COR-L47 (cell line): ENCODE data around the gene GPR153.
A peak's percentile ranks its signal among the peaks of the same experiment; 100 is the strongest.

Experiments
- DNase-seq: peaks from one replicate; lab custom pipeline; 2025; lab: John Stamatoyannopoulos, UW

Gene GPR153

DNA sequence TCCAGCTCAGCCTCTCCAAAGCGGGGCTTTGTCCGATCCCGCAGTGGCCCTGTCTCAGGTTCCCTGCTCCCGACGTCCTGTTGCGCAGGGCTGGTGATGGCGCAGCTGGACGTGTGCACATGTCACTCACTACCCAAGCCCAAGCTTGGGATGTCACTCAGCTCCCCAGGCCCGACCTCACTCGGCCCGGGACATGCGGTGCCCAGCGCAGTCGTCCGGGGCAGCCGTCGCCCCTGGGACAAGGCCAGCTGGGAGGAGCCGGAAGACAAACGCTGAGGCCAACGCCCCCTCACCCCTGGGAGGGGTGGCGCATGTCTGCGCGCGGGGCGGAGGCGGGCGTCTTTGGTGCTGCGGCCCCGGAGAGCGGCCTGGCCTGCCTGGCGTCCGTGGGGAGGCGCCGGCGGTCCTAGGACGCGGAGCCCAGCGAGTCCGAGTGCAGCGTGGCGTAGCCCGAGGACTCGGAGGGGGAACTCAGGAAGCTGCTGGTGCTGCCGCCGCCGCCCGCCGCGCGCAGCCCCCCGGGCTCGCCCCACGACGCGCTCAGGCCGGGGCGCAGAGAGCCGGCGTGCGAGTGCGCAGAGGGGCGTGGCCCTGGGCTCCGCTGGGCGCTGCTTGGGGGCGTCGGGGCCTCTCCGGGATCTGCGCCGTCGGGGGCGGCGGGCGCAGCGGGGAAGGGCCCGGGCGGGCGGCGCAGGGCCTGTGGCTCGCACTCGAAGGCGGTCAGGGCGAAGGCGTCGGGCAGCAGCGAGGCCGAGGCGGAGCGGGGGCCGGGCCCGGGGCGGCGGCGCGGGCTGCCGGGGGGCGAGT, 11.8 kb downstream of the GPR153 start:
- DNase-seq: no peak

DNA sequence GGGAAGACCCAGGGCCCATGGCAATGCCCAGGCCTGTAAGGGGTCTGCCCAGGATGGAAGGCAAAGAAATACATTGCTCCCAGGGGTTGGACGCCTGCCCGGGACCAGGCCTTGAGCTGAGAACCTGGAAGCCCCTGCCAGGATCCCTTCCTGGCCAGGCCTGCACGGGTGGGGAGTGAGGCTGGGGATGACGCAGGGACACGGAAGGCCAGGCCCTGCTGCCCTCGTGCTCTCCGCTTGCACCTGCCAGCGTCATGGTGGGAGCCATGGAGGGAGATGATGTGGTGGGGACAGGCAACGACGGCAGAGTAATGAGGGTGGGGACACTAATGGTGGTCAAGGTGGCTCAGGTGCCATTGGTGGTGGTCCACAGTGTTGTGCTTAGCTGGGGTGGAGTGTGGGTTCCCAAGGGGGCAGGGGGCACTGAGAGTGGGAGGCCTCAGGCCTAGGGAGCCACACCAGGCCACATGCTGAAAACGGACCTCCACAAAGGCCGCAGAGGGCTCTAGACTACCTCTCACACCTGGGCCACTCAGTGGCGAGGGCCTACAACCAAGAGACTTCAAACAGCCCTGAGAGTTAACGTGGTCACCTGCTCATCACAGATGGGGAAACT, 12.6 kb downstream of the GPR153 start:
- no peak for DNase-seq

DNA sequence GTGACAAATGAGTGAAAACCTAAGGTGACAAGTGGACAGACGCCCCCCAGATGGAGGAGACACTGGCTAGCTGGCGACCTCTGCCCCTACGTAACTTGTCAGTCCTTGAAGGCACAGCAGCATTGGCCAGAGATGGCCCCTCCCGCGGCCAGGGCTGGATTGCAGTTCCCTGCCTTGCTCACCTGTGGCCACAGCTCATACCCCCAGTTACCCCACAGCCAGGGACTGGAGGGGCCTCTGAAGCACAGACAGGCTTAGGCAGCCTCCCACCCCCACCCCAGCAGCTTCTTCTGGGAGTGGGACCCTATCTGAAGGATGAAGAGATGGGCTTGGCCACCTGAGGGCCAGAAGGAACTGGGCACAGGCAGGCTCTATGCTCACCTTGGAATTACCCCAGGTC, 13.2 kb downstream of the GPR153 start:
- DNase-seq: no peak

DNA sequence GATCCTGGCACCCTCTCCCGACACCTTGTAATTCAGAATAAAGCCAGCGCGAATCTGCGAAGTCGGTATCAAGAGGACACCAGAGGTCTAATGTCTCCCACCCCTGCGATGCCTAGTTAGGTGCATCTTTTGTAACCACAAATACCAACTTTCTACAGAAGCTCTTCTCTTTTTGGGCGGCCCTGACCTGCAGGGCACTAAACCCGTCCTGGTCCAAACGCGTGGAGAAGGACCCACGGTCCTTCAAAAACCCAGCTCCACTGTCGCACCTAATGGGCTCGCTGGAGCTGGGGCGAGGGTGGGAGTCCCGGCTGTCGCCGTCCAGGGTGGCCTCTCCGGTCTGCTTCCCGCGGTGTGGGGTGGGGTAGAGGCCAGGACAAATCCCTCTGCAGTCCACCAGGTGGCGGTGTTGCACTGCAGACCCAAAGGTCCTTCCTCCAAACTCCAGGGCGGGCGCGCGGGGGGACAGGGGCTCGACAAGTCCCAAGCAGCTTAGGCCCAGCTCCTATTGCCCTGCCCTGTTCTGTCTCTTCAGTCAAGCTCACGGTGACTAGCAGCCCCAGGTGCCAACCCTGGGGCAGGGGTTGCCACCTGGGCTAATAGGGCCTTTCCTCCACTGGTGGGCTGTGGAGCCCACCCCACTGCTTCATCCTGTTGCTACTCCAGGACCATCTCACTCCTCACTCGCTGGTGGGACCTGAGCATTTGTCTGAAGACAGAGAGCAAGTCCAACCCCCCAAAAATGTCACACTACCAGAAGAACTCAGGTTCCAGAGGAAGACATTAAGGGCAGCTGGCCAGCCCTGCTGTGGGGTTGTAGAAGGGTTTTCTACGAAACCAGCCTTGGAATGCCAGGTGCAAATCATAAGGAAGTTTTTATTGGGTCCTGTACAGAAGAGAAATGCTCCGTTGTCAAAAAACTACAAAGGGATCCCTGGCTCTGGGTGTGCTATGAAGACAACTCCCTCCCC, 14.1 kb downstream of the GPR153 start:
- peak; percentile 77 for DNase-seq

DNA sequence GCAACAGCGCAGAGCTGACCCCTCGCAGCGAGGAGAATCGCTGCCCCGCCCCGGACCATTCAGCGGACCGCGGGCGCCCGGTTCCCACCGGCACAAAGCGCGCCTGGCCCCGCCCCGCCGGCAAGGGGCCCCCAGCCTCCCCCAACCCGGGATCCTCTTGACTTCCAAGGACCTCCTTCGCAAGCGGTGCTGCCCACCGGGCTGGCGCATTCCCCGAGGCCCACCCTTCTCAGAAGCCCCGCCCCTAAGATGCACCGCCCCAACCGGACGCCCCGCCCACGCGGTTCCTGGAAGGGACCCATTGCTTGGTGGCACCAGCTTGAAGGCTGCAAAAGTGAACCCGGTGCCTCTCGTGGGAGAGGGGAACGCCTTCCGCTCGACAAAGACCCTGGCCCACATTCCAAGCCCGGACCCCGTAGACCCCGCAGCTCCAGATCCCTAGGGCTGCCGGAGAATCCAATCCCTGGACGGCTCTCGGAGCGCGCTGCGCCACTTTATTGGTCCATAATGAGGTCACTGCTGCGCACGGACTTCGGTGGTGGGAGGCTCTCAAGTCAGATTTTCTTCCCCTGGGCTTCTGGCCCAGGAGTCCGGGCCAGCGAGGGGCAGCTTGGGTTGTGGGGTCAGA, 14.9 kb downstream of the GPR153 start:
- peak; percentile 74 for DNase-seq

DNA sequence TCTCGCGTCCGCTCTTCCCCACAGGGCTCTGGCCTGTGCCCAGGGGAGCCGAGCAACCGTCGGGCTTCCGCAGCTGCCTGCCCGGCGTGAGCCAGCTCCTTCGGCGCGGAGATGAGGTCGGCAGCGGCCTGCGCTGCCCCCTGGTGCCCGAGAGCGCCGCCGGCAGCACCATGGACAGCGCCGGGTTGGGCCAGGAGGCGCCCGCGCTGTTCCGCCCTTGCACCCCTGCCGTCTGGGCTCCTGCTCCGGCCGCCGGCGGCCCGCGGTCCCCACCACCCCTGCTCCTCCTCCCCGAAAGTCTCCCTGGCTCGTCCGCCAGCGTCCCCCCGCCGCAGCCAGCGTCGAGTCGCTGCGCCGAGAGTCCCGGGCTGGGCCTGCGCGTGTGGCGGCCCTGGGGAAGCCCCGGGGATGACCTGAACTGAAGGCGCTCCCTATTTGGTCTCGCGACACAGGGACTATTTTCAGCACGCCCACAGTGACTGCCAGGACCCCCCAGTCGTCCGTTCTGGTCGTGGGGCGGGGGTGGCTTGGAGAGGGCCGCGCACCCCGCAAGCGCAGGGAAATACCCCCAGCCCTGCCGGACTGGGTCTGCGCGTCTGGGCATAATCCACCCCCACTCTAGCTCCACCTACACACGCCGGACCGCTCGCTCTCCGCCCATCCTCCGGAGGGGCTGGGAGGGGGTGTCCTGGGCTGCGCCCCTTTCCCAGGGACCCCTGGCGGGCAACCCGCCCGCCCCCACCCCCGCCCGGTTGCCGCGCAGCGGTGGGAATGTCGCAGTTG, 15.6 kb downstream of the GPR153 start:
- DNase-seq: peak; percentile 90

DNA sequence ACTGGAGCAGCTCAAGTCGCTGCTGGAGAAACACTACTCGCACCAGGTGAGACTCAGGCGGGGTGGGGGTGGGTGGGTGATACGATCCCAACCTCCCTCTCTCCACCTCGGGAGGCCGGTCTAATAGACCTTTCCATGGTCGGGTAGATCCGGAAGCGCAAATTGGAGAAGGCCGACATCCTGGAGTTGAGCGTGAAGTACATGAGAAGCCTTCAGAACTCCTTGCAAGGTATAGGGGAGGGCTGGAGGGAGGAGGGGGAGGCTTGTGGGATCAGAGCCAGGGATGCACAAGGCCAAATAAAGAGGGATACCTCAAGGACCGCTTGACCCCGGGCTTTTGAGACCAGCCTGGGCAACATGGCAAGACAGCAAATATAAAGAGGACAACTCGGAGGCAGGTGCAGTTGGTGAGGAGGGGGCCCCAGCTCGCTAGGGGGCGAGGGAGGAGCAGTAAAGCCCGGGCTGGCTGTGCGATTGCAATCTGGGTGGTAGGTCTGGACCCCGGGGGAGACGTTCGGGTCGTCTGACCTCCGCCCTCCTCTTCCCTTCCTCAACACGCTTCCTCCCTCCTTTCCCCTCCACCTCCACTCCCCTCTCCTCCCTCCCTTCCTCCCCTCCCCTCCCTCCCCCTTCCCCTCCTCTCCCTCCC, 16.4 kb downstream of the GPR153 start:
- peak; percentile 52 for DNase-seq

DNA sequence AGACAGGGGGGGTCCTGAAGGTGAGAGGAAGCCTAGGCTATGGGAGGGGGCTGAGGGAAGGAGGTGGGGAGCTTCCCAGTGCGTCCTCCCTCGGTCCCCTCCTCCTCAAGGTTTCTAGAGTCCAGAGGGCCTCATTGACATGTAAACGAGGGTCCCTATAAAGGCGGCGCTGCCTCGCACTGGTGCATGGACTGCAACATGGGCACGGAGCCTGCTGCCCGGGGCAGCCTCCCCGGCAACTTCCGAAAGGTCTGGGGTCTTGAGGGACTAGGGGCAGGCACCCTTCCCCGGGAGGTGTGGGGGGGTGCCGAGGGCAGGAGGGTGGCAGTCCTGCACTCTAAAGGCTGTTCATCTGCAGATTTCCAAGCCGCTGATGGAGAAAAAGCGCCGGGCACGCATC, 16.9 kb downstream of the GPR153 start, which contains the start of gene HES3:
HES3 (plus strand) TSS at position 187 of the 400 bp plus-strand sequence; CDS start at position 374, 187 bp downstream.
- DNase-seq: no peak

DNA sequence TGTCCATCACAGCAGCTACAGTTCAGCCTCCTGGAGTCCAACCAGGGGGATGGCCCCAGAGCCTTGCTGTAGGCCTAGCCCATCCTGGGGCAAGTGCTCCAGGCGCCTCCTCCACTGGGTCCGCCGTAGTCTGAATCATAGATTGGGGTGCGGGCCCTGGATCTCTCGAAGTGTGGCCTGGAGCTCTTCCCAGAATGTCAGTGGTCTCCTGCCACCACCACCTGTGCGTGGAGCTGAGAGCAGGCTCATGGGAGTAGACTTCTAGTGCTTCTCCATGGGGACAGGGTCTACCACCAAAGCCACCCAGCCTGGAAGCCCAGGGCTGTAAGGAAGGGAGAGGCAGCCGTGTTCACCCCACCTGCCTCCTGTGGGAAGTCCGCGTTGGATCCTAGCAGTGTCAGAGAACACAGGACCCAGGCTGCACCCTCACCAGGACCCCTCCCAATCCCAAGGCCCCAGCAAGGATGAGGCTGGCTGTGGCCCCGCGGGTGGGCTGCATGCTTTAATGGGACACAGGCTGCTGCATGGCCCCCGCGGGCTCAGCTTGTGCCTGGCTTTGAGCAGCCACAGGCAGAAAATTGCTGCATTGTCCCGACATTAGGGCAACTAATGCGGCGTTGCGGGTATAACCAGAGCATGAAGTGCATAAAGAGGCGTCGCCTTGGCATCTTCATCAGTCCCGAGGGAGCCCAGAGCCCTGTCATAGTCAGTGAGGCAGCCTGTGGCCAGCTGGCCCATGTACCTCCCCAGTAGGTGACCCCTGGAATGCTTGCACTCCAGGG, 17.7 kb downstream of the GPR153 start:
- DNase-seq: no peak

DNA sequence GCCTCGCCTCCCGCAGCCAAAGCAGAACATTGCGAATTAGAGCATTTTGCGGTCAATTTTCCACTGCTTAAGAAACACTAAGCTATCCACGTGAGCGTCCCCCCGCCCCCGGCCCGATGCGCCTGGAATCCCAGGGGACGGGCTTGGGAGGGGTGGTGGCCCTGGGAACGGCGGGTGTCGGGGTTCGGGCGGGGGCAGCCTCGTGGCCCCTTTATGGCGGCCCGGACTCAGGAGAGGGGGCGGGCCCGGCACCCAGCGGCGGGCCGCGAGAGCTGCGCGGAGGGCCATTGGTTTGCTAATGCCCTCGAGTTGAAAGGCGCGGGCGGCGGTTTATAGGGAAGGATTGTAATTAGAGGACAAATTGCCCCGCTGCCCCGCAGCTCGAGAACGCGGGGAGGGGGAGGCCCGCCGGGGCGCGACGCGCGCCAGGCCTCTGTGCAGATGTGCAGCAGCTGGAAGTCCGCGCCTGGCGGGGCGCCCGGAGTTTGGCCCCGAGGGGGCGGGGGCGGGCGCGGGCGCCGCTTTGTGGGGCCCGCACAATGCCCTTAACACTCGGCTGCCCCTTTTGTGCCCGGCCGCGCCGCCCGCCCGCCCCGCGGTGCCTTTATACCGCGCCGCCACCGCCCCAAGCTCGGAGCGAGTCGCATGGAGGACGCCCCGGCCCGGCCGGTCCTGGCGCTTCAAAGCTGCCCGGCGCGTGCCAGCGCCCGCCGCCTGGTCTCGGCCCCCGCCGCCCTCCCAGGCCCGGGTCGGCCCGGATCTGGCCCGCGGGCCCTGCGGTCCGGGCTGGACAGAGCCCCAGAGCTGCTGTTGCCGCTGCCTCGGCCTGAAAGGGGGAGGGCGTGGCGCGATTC, 18.8 kb downstream of the GPR153 start:
- DNase-seq: no peak

DNA sequence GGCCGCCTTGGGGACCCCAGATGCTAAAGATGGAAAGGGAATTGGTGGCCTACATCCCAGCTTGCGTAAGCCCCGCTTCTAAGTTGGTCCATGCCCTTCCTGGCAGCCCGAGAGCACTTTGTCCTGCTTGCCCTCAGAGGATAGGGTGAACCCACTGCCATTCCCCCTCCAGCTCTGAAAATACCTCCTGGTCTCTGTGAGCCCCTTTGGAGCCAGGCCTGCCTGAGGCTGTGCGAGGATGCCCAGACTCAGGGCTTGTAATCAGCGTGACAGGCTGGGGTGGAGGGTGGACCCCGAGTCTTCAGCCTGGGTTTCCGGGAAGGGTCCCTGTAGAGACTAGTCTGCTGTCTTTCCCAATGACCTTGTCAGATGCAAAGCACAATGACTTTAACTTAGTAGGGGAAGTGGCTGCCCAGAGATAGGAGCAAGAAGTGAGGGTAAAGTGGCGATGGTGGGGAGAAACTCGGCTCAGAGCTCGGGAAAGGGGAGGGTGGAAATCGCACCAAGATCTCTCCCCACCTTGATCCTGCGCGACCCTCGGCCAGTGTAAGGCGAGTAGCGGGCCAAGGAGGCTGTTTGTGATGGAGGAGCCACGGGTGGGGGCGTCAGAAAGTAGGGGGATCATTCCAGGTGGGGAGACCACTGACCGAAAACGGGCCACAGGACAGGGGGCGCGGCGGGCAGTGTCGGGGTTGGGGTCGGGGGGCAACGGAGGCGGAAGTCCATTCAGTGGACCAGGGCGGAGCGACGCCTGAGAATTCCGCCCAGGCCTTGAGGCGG, 19.6 kb downstream of the GPR153 start:
- no peak for DNase-seq

DNA sequence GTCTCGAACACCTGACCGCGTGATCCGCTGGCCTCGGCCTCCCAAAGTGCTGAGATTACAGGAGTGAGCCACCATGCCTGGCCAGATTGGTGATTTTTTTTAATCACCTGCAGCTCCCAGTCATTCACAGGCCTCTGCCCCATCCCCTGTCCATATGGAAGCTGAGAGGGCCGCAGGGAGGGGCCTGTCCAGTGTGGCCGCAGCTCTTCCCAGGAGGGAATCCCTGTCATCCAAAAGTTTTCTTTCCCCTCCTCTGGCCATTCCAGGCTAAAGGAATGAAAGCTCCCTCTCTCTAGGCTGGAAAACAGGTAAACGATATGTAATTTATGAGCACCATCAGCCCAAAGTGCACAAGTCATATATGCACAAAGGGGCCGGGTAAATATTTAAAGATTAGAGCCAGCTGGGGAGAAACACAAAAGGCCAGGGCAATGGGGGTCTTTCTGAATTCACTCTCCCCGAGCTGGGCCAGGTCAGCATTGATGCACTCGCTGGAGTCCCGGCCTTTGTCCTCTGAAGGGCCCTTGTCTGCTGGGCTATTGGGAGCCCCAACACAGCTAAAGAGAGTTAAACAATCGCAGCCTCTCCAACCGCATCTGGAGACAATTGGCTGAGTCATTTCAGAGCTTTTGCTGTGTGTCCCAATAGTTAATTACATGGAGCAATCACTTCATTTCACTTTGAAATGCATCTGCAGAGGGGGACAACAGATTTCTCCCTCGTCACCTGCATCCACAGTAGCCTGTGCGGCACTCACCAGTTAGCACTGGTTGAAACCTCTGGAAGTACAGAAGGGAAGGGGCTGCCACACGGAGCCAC, 20.7 kb downstream of the GPR153 start:
- DNase-seq: no peak

DNA sequence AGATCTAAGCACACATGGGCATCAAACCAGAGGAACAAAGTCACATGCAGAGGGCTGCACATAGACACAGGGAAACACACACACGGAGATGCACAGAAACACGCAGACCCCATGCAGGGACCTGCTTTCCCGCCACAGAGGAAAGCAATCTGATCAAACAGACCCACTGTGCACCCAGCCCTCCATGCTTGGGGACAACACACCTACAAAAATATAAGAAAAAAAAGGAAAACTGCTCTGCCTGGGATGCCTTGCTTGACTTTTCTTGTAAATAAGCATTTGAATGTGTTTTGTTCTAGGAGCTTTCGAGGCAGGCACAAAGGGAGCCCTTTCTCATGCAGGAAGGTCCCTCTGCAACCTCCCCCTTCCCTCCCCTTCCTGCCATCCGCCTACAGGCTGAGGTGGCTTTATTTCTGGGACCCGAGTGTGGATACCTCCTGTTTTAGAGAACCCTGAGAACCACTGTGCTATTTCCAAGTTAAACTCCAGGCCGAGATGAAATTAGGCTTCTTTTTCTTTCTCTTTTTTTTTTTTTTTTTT, 21.6 kb downstream of the GPR153 start:
- DNase-seq: no peak

DNA sequence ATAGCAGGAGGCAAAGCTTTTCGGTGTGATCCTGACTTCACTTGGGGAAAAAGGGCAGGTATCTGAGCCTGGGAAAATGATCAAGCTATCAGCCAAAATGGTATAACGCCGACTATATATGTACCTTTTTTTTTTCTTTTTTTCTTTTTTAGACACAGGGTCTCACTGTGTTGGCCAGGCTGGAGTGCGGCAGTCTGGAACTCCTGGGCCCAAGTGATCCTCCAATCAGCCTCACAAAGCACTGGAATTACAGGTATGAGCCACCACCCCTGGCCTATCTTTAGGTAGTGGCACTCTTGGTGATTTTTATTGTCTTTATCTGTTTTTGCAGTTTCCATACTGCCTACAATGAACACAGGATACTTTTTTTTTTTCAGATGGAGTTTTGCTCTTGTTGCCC, 23.8 kb downstream of the GPR153 start:
- no peak for DNase-seq

DNA sequence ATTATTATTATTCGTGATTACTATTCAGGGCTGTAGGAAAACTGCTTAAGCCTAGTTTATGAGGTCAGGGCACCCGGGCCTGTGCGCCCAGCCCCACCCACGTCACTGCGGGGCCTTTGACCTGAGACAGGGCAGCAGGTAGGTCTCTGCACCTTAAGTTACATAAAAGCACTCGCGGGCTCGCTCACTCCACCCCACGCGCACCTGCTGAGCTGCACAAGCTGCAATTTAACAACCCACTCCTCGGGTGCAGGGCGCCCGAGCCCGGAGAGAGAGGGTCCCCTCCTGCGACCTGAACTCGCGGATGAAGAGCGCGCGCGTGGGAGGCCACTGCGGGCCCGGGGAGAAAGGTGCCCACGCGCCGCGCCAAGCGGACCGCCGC, 25.6 kb downstream of the GPR153 start:
- DNase-seq: no peak

DNA sequence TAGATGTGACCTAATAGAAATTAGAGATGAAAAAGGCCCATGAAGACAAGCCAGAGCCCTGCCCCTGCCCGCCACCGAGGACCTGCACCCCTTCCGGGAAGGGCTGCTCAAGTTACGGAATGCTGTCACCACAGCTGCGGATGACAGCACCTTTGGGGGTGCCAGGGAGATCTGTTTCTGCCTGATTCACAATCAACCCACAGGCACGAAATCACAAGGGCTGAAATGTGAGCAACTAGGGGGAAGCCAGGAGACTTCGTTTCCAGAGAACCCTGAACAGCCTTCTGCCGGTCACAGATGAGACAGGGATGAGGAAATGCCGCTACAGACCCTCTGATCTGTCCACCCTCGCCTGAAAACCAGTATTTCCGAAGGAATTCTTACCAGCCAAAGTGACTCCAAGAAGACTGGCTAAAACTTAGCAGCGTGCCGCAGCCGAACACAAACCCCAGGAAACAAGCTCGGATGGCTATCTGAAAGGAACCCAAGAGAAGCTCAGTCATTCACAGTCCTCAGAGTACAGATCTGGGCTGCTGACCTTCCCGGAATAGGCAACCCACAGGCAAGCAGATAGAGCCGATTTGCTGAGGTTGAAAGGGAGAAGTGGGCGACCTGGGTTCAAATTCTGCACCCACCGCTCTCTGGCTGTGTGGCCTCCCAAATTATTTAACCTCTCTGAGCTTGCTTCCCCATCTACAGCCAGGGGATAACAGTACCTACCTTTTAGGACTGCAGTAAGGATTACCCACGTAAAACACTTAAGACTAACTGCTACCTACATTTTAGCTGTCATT, 26.2 kb downstream of the GPR153 start:
- no peak for DNase-seq
